Prostate gland (tissue), 2 donors: ENCODE measurements around the gene SLC17A7.

Source experiments
- CTCF ChIP-seq, 4 experiments: fragments of 200-600 bp in 2 of 4; fragments of 450-650 bp in 2 of 4; sonication (generic) in 2 of 4; IDR thresholded peaks; 1 replicate in 3 of 4; 2 replicates in 1 of 4; pipeline ENCODE4 v1.5.1; 2016 to 2019; ENCODE audit warnings: antibody characterized with exemption in 4 of 4, mild to moderate bottlenecking in 2 of 4, moderate library complexity in 2 of 4
- POLR2A ChIP-seq: fragments of 450-650 bp; IDR thresholded peaks from one replicate; pipeline ENCODE4 v1.6.1; 2016; ENCODE audit warnings: antibody characterized with exemption, mild to moderate bottlenecking

- TF ChIP-seq POLR2A (no peak), CTCF (IDR thresholded peaks at IDR 0.05) (no peak)
These were observed 14.4 kb upstream of the SLC17A7 start for GRCh38 chr19:49455773-49456172.
